ENCODE results near the gene ABHD17B.

Gene ABHD17B

GRCh38 chr9:71875345-71875744, 35.6 kb downstream of the ABHD17B start:
- DNase-seq = no peak

DNA sequence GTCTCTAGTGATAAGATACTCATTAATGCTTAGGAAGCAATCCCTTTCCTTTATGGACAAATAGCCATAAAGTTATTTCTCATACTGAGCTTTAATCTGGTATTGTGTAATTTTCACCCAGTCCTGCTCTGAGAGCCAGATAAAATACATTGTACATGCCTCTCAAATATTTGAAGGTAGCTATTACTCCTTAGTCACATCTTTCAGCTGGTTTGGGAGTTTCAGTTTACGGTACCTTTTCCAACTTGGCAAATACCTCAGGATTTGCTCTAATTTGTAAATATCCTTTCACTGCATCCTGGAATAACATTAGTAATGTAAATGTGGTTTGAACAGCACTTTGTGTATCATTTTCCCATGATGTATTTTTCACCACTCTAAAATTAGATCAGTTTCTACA, 47.4 kb downstream of the ABHD17B start:
- DNase-seq = no peak

DNA sequence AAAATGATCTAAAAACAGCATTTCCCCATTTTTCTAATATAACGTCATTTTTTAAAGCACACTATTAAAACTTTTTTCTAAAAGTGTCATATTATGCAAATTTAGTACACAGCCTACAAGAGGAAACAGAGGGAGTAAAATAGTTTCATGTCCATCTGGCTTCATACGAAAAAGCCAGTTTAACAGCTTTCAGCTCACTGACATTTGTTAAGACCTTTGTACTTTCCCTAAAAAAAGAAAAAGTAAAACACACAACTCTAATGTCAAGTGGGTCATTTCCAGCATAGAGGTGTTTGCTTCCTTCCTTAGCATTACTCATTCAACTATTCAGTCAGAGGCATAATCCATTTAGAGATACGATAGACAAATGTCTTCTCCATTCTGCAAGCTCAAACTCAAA, 49.4 kb downstream of the ABHD17B start:
- DNase-seq = no peak

GRCh38 chr9:71859939-71860338, 51.1 kb downstream of the ABHD17B start:
- no peak for DNase-seq

DNA sequence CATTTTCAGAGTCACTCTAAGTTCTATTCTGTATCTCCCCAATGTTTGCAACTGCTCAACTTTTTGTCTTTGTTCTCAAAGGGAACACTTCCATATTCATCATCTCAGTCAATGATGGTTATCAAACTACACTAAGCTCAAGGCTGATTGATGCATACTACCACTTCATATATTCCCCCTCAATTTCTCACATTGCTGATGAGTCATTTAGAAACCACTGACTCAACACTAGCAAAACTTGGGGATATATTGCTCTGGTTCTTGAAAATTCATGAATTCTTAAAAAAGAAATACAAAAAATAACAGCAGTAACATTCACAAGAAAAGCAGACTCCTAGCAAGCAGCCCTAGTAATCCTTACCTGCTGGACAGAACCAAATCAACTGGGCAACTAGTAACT, 52.2 kb downstream of the ABHD17B start:
- DNase-seq = no peak

GRCh38 chr9:71858102-71858798, 52.7 kb downstream of the ABHD17B start:
- DNase-seq = no peak

GRCh38 chr9:71857159-71857558, 53.8 kb downstream of the ABHD17B start:
- DNase-seq = no peak

DNA sequence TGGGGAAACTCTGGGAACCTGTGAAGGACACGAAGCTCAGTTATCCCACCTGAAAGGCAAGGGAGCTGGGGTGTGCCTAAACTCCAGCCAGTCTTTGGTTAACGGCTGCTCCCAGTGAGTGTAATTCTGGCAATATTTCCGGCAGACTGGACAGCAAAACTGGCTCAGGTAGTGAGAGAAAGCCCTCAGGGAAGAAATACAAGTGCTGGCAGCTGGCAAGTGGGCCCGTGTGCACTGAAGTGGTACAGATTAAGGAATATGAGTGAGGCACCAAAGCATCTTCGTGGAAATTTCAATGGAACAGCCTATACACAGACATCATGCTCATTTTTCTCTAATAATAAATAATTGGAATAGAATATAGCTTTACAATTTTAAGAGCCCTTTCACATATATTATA, 56.2 kb downstream of the ABHD17B start:
- no peak for DNase-seq

DNA sequence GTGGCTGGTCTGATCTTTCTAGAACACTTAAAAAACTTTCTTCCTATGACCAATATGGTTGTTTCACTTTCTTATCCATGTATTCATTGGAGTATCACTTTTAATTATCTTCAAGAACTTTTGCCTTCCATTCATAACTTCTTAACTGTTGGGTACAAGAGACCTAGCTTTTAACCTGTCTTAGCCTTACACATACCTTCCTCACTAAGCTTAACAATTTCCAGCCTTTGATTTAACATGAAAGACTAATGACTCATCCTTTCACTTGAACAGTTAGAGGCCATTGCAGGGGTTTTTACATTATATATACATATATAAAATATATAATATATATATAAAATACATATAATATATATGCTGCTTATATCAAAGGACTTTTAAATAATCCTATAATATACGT, 57.9 kb downstream of the ABHD17B start:
- DNase-seq = no peak

DNA sequence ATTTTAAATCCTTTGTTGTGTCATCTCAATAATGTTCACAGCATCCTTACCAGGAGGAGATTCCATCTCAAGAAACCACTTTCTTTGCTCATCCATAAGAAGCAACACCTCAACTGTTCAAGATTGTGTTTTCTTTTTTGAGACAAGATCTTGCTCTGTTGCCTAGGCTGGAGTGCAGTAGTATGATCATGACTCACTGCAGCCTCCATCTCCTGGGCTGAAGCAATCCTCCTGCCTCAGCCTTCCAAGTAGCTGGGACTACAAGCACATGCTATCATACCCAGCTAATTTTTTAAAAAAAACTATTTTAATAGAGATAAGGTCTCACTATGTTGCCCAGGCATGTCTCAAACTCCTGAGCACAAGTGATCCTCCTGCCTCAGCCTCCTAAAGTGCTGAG, 60.0 kb downstream of the ABHD17B start:
- DNase-seq = no peak

DNA sequence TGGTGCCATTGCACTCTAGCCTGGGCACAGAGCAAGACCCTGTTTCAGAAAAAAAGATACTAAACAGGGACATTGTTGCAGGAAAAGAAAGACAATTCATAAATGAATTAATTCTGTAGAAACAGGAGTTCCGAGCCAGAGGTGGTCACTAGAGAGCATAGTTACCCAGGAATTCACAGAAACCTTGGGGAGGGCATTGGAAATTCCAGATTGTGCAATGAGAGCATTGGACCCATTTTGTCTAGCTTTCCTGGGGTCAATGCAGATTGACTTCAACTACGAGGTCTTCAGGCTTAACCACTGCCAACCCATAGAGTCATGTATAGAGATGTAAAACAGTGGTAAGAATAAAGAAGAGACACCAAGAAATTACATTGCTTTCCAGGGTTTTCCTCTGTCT, 63.1 kb downstream of the ABHD17B start:
- no peak for DNase-seq

DNA sequence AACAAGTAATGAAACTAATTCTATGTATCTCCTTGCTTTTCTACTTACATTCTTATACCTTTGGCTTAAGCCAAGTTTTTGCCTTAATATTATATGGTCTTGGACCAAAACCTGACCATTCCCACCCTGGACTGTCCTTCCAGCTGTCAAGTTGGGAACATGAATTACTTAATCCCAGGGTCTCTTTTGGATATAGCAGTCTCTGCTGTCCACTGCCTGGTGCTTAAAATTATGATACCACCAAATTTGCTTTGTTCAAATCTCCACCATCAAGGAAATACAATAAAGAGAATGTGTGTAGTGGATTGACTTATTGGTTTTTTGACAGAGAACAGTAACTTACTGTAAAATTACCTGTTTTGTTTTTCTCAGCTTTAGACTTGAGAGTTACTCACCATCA, 66.2 kb downstream of the ABHD17B start:
- no peak for DNase-seq

- DNase-seq = no peak
Observed at GRCh38 chr9:71839668-71840067, 71.3 kb downstream of the ABHD17B start.

DNA sequence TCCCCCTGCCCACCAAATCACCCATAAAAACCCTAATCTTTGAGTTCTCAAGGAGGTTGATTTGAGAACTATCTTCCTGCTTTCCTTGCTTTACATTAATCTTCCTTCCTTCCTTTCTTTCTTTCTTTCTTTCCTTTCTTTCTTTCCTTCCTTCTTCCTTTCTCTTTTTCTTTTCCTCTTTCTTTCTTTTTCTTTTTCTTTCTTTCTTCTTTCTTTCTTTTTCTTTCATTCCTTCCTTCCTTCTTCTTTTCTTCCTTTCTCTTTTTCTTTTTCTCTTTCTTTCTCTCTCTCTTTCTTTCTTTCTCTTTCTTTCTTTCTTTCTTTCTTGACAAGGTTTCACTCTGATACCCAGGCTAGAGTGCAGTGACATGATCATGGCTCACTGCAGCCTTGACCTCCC, 75.4 kb downstream of the ABHD17B start:
- DNase-seq = no peak

DNA sequence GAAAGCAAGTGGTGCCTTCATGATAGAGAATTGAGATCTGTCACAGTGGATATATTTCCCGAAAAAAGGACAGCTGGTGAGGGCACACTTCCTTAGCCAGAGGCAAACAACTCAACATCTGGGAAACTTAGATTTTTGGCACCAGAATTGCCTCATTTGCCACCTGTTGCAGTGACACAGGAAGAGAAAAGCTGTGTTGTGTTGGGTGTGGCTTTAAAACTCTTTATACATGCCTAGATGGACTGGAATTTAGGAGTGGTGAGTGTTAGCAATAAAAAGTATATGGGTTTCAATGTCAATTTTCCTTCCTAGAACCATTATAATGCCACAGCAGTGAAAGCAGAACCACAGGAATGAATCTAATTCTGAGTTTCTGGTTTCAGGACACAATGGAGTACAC, 80.1 kb downstream of the ABHD17B start:
- DNase-seq = no peak

DNA sequence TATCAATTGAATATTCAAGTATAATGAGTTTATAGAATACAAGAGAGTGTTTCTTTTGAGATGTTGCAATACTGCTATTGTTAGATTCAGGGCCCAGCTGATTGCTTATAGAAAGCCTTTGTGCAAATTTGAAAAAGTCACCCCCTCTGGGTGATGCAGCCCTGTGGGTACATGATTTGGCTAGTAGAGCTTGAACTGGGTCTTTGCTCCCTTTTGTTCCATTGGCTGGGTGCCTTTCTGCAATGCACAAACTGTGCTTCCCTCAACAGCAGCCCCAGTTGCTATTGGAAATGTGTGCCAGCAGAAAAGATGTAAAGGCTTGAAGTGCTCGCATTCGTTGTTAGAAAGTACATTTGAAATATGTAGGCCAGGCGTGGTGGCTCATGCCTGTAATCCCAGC, 80.8 kb downstream of the ABHD17B start:
- no peak for DNase-seq

DNA sequence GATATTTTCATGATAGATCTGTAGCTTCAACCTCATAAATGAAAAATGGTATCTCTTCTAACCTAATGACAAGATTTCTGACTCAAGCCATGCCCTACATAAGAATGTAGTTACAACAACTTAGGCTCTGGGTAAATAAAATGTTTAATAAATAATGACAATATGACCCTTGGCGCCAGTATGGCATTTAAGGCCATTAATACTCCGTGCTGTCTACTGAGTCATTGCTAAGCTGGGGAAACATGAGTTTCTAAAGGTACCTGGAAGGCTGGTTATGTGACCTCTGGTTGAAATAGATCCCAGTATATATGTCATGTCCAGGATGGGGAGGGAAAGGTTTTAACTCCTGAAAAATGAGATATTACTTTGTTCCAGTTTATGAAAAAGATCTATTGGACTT, 84.7 kb downstream of the ABHD17B start:
- no peak for DNase-seq

DNA sequence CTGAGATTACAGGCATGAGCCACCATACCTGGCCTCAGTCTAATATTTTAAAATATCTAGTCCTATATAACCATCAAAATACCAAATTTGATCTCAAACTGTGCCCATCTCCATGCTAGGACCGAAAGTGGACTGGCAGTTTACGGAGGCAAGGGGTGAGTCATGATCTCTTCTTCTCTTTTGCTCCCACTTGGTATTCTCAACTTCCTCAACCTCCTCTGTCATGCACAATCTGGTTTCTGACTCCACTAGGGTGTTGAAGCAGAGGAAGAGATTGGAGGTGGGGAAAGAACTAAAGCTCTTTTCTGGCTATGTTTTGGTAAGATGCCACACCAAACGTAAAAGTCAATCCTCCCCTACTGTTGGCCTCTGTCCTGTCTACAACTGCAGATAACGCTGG, 86.7 kb downstream of the ABHD17B start:
- DNase-seq = no peak

DNA sequence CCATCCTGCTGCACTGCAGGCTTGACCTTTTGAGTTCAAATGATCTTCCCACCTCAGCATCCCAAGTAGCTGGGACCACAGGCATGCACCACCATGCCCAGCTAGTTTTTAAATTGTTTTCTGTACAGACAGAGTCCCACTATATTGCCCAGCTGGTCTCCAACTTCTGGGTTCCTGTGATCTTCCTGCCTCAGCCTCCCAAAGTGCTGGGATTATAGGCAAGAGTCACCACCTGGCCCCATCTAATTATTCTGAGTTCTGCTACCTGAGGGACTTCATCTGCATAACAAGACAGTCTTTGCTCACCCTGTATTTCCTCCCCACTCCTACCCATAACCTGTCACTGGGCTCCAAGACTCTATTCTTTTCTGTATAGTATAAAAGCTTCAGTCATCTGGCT, 88.1 kb downstream of the ABHD17B start:
- DNase-seq = no peak

DNA sequence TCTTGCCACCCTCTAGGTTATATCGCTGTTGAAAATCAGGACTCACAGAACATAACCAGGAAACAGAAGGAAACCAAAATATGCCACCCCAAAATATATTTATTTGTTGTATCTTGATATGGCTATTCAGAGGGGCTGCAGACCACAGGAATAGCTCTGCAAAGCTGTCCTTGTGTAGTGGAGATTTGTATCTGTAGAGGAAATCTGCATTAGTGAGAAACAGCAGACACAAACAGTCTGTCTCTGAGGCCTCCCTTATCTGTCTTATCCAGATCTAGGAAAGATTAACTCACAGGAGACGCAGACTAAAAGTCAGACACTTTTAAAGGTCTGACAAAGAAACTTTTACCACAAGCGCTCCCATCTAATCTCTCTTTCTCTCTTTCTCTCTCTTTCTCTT, 88.5 kb downstream of the ABHD17B start:
- DNase-seq = no peak

DNA sequence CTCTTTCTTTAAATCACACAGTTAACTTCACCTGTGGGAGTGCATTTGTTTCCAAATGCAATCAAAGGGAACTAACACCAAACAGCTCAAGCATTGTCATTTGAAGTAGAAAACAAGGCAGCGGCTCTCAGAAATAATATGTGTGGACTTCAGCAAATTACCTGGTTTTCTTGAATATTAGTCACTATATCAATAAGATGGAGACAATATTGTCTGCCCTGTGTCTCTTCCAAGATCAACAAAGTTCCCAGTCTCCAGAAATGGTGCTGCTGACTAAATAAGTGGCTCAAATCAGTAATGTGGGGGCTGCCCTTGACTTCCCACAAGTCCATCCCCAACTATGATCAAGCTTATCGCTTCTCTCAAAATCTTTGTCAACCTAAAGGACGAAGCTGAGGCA, 89.6 kb downstream of the ABHD17B start:
- no peak for DNase-seq

GRCh38 chr9:71820403-71820921, 90.5 kb downstream of the ABHD17B start:
- DNase-seq = no peak

DNA sequence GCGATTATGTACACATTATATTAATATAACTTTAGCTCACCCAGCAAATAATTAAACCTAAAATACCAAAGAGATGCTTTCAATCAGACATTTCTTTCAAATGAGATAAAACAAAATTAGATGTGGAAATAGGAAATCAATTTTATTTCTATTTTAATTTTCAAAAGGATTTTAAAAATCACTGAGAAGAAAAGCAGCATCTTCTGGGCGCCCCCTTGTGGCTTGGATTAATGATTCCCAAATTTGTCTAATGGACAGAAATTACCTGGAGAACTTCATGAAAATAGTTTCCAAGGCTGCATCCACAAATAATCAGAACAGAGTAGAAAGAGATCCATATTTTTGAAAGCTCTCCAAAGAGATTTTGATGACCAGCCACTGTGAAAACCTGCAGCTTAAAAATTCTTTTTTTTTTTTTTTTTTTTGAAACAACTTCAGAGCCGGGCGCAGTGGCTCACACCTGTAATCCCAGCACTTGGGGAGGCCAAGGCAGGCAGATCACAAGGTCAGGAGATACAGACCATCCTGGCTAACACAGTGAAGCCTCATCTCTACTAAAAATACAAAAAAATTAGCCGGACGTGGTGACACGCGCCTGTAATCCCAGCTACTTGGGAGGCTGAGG, 91.8 kb downstream of the ABHD17B start:
- peak; percentile 35 to 61 for DNase-seq

GRCh38 chr9:71816916-71817451, 94.0 kb downstream of the ABHD17B start:
- DNase-seq = no peak

Data from CD4-positive, alpha-beta T cell treated with Interferon alpha-2 for 1 hour (primary cell).